Pancreas (tissue), 10 donors: ENCODE measurements around the gene MANSC4. TPM values are rescaled to one million over a fixed set of nuclear protein-coding genes. Genes with fewer than 3 reads are reported as not detected.

Experiments
- ATAC-seq, 4 donors: fragments of 200-7000 bp; cut with Tn5 transposase; one replicate each; pipeline versions ENCODE4 v1.8.0 to v1.9.1; 2020; ENCODE audit warnings: mild to moderate bottlenecking in 4 of 4, moderate library complexity in 4 of 4
- DNase-seq, 6 donors: peaks; one replicate each; pipeline ENCODE4 v3.0.0-alpha.2; 2020
- FAIRE-seq: peaks from 2 replicates; lab custom pipeline; 2012; peaks lifted over from hg19 to GRCh38; lab: Jason Lieb, UNC
- H3K27ac ChIP-seq, 4 donors: fragments of 200-600 bp; sonication (generic); 1 replicate in 3 of 4; 2 replicates in 1 of 4; pipeline versions ENCODE4 v1.5.0 to v1.8.0; 2020
- H3K27me3 ChIP-seq, 4 donors: fragments of 200-600 bp; one replicate each; pipeline ENCODE4 v1.8.0; 2021
- H3K36me3 ChIP-seq, 3 donors: fragments of 200-600 bp; sonication (generic) in 1 of 3; one replicate each; pipeline versions ENCODE4 v1.5.0 to v1.8.0; 2020 to 2021
- H3K4me1 ChIP-seq, 3 donors: fragments of 200-600 bp; one replicate each; pipeline ENCODE4 v1.8.0; 2021
- H3K4me3 ChIP-seq, 4 donors: fragments of 200-600 bp; sonication (generic) in 2 of 4; one replicate each; pipeline versions ENCODE4 v1.5.0 to v1.8.0; 2020 to 2021
- H3K9me3 ChIP-seq, 4 donors: fragments of 200-600 bp; one replicate each; pipeline ENCODE4 v1.8.0; 2021
- CTCF ChIP-seq, 4 donors: fragments of 200-600 bp; sonication (generic) in 3 of 4; IDR thresholded peaks; one replicate each; pipeline versions ENCODE4 v1.5.0 to v1.8.0; 2021; ENCODE audit warnings: antibody characterized with exemption in 4 of 4
- WGBS, 2 donors: extraction: QIAGEN DNeasy Blood & Tissue Kit; methylation state at CpG; one replicate each; pipeline ENCODE4 v1.1.7; 2013; 5-methylcytosine and 5-hydroxymethylcytosine counted together
- intact Hi-C, 3 donors: fragments of 100-400 bp; cut with DNase I; formaldehyde crosslinking; loops; one replicate each; pipeline versions ENCODE4 v1.11.1 to v1.14.2; 2022
- polyA plus RNA-seq, 2 donors: library from polyadenylated mRNA; stranded (reverse); fragments of 200-250 nt; gene quantifications; one replicate each; pipeline ENCODE4 v1.2.3, GENCODE V29; 2013
- total RNA-seq, 6 donors: library from RNA; stranded (reverse); fragmentation: NEBNext Ultra II Directional in 4 of 6; extraction: Animal tissue kit (Norgen Biotek cat#: 25700) in 4 of 6; gene quantifications; one replicate each; pipeline versions ENCODE4 v1.2.1 to v1.2.4, GENCODE V29; 2021 to 2023
- donor health status: healthy with polysubstance abuse.
- donor health status: DM: no; HTN: no; CAD: no; lungs with moderate emphysema.
- donor health status: DM: no; HTN: no; CAD: no.
- donor health status: control.
- donor health status: control.
- donor health status: Bipolar disorder and iron deficiency.
- donor health status: DM: yes; HTN: yes; CAD: no.
- donor health status: DM: no; HTN: no; CAD: no.
- donor health status: DM: no; HTN: no; CAD: no.
- donor health status: DM: yes; HTN: yes; CAD: no.

MANSC4 gene
- total and polyA plus RNA-seq, 8 donors, result 0.19 to 2.3 (median 0.23) TPM; not detected in 5

- FAIRE-seq, result no peak
- Histone ChIP-seq H3K36me3 (no peaks in the 10 kb centered on the region), H3K27ac (no peak overlapping the region), H3K4me1 (no peaks in the 10 kb centered on the region), H3K4me3 (no peak overlapping the region), H3K9me3 (no peaks in the 10 kb centered on the region), H3K27me3 (no peaks in the 10 kb centered on the region)
- TF ChIP-seq CTCF (IDR thresholded peaks at IDR 0.05), result no peak
- no peak for DNase-seq
- intact Hi-C loops, result no loop called here
- 87 to 96% methylated on average over 2 of the region's 2 CpGs for WGBS, 2 donors
- no peak for ATAC-seq
These were observed 17.3 kb downstream of the MANSC4 start for GRCh38 chr12:27762757-27763156.

DNA sequence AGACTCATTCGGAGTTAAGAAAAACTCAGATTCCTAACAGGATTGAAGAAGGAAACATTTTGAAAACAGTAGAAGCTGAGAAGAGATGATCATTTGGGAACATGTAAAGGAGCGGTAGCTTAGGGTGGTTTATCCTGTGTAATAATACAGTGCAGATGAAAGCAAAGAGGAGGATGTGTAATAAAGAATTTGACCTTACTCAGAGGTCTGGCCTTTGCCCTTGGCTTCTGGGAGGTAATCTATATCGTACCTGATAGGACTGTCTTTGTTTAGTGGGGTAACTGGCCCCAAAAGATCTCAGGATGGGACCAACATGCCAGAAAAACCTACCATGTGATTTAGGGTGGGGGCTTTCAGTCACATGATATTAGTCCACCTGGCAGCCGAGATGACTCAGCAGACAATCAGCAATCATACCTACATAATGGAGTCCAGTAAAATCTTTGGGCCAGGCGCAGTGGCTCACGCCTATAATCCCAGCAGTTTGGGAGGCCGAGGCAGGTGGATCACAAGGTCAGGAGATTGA lies 23.3 kb downstream of the MANSC4 start:
- Histone ChIP-seq H3K4me3 (no peak overlapping the region), H3K27me3 (no peaks in the 10 kb centered on the region), H3K27ac (no peak overlapping the region), H3K4me1 (peaks cover 0 to 7% (median 6%) of the 10 kb centered on the region in 3 donors), H3K9me3 (no peaks in the 10 kb centered on the region), H3K36me3 (no peaks in the 10 kb centered on the region)
- no peak for TF ChIP-seq CTCF (IDR thresholded peaks at IDR 0.05)
- intact Hi-C loops, result no loop called here
- no peak for DNase-seq
- no peak for ATAC-seq
- 90 to 94% methylated on average over 7 of the region's 7 CpGs for WGBS, 2 donors
- no peak for FAIRE-seq

GRCh38 chr12:27754795-27755194 lies 25.2 kb downstream of the MANSC4 start:
- no peak for FAIRE-seq
- H3K4me3 ChIP-seq, result no peak overlapping the region
- peak in 3 of 4 donors; percentile 70 to 74 (median 71) for ATAC-seq
- no peak for TF ChIP-seq CTCF (IDR thresholded peaks at IDR 0.05)
- H3K27ac ChIP-seq, result no peak overlapping the region
- H3K4me1 ChIP-seq, result peaks cover 0 to 7% (median 6%) of the 10 kb centered on the region in 3 donors
- intact Hi-C loops, result no loop called here
- no peaks in the 10 kb centered on the region for H3K27me3 ChIP-seq
- H3K36me3 ChIP-seq, result no peaks in the 10 kb centered on the region
- WGBS, 2 donors, result 27 to 49% methylated on average over 3 of the region's 3 CpGs
- peak in 1 of 6 donors; percentile 23 for DNase-seq
- H3K9me3 ChIP-seq, result no peaks in the 10 kb centered on the region

DNA sequence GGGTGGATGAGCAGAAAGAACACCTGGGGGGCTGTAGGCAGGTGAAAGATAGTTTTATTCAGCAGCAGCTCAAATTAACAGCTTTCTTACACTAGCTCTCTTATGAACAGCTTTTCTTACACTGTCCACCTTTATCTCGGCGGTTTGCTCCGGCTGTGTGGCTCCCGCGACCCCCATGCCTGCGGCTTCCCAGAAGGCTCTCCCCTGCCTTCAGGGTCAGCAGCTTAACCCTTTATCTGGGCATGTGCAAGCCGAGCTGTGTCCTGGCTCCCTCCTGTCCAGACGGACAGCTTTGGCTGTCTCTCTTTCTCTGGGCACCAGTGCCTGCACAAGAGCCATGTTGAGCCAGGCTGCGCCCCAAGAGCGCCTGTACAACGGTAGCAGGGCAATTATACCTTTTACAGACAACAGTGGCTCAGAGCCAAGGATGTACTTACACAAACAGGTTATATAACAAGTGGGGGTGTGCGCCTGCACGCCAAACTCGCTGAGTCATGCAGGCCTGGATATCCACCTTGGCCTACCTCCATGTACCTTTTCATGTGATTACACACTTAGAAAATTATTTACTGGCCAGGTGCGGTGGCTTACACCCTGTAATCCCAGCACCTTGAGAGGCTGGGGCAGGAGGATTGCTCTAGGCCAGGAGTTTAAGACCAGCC lies 28.5 kb downstream of the MANSC4 start:
- no peak for TF ChIP-seq CTCF (IDR thresholded peaks at IDR 0.05)
- FAIRE-seq, result no peak
- peak; percentile 85 to 91 (median 88) for ATAC-seq

More for the DNA sequence above, 28.5 kb downstream of the MANSC4 start:
- DNase-seq, result peak; percentile 70 to 87 (median 84)
- Histone ChIP-seq H3K9me3 (no peaks in the 10 kb centered on the region), H3K27me3 (no peaks in the 10 kb centered on the region), H3K4me3 (no peak overlapping the region), H3K4me1 (peaks cover 4 to 19% (median 7%) of the 10 kb centered on the region in 3 donors), H3K27ac (peak overlapping the region; percentile 37 to 85 (median 61)), H3K36me3 (no peaks in the 10 kb centered on the region)
- WGBS, 2 donors, result 33 to 41% methylated on average over 15 of the region's 15 CpGs
- intact Hi-C loops, result no loop called here
